HEK293T (cell line): ENCODE data around the gene FGF2.

Experiments used
- CTCF ChIA-PET: fragments of 350-600 bp; formaldehyde crosslinking; extraction: SDS; loops from one replicate; lab custom pipeline; 2021; ENCODE audit warnings: antibody characterized with exemption, inconsistent platforms; lab: Yijun Ruan, JAX
- POLR2A ChIA-PET: fragments of 350-600 bp; formaldehyde crosslinking; extraction: SDS; loops from one replicate; lab custom pipeline; 2020; ENCODE audit warnings: antibody characterized with exemption, inconsistent platforms; lab: Yijun Ruan, JAX
- DNase-seq: peaks from one replicate; pipeline ENCODE4 v3.0.0; 2012; ENCODE audit warnings: mixed read lengths; ENCODE audit errors: extremely low spot score
- ARNT ChIP-seq: fragments of 450-650 bp; IDR thresholded peaks from 2 replicates; pipeline ENCODE4 v1.6.1; 2017; ENCODE audit warnings: mild to moderate bottlenecking
- BHLHE40 ChIP-seq: fragments of 450-650 bp; IDR thresholded peaks from 2 replicates; pipeline ENCODE4 v1.6.1; 2016; ENCODE audit warnings: mild to moderate bottlenecking, moderate library complexity, borderline replicate concordance
- CTBP1 ChIP-seq: fragments of 450-650 bp; IDR thresholded peaks from 2 replicates; pipeline ENCODE4 v1.6.1; 2016; ENCODE audit warnings: borderline replicate concordance
- ELF4 ChIP-seq: fragments of 450-650 bp; IDR thresholded peaks from 2 replicates; pipeline ENCODE4 v1.6.1; 2017; ENCODE audit warnings: antibody characterized with exemption
- FOXA1 ChIP-seq: fragments of 450-650 bp; IDR thresholded peaks from 2 replicates; pipeline ENCODE4 v1.6.1; 2016; ENCODE audit warnings: mild to moderate bottlenecking
- FOXK2 ChIP-seq: fragments of 450-650 bp; IDR thresholded peaks from 2 replicates; pipeline ENCODE4 v1.6.1; 2016; ENCODE audit warnings: mild to moderate bottlenecking
- FOXM1 ChIP-seq: fragments of 450-650 bp; IDR thresholded peaks from 2 replicates; pipeline ENCODE4 v1.6.1; 2017; ENCODE audit warnings: mild to moderate bottlenecking, borderline replicate concordance
- HDGF ChIP-seq: fragments of 450-650 bp; IDR thresholded peaks from 2 replicates; pipeline ENCODE4 v1.6.1; 2017; ENCODE audit warnings: antibody characterized with exemption, borderline replicate concordance
- L3MBTL2 ChIP-seq: fragments of 450-650 bp; conservative IDR thresholded peaks from 2 replicates; pipeline ENCODE4 v1.6.1; 2016; ENCODE audit warnings: mild to moderate bottlenecking
- LEF1 ChIP-seq: fragments of 450-650 bp; IDR thresholded peaks from 2 replicates; pipeline ENCODE4 v1.6.1; 2017; ENCODE audit warnings: mild to moderate bottlenecking, borderline replicate concordance
- NFRKB ChIP-seq: fragments of 450-650 bp; IDR thresholded peaks from 2 replicates; pipeline ENCODE4 v1.6.1; 2016; ENCODE audit warnings: mild to moderate bottlenecking, moderate library complexity
- PKNOX1 ChIP-seq: fragments of 450-650 bp; IDR thresholded peaks from 2 replicates; pipeline ENCODE4 v1.6.1; 2016
- SP1 ChIP-seq: fragments of 450-650 bp; IDR thresholded peaks from 2 replicates; pipeline ENCODE4 v1.6.1; 2017
- SUZ12 ChIP-seq: fragments of 450-650 bp; IDR thresholded peaks from 2 replicates; pipeline ENCODE4 v1.6.1; 2016; ENCODE audit warnings: mild to moderate bottlenecking
- TARDBP ChIP-seq: fragments of 450-650 bp; IDR thresholded peaks from 2 replicates; pipeline ENCODE4 v1.6.1; 2016
- ZNF384 ChIP-seq: fragments of 450-650 bp; IDR thresholded peaks from 2 replicates; pipeline ENCODE4 v1.6.1; 2016

Gene FGF2

GRCh38 chr4:122914292-122914904, 87.8 kb downstream of the FGF2 start:
- TF ChIP-seq TARDBP = no peak
- no peak for TF ChIP-seq LEF1
- TF ChIP-seq SUZ12 = no peak
- no peak for TF ChIP-seq ELF4
- no peak for TF ChIP-seq FOXM1
- no peak for TF ChIP-seq NFRKB
- no peak for TF ChIP-seq FOXA1
- TF ChIP-seq PKNOX1 = no peak
- TF ChIP-seq HDGF = no peak
- no peak for TF ChIP-seq SP1
- TF ChIP-seq BHLHE40 = no peak
- TF ChIP-seq L3MBTL2 = no peak
- no peak for TF ChIP-seq CTBP1
- no peak for TF ChIP-seq ARNT
- ChIA-PET CTCF (interaction anchor here (0.6 to 2.3 kb wide), 3 partner anchors 104 to 787 kb away, joined by 3 to 8 read pairs (median 3); no protein-coding TSS in a partner anchor), POLR2A (no interaction called here)
- DNase-seq = no peak

- ChIA-PET POLR2A (no interaction called here), CTCF (interaction anchor here (0.6 to 2.3 kb wide), 3 partner anchors 104 to 788 kb away, joined by 3 to 8 read pairs (median 3); no protein-coding TSS in a partner anchor)
- no peak for TF ChIP-seq HDGF
- no peak for DNase-seq
These were observed 88.3 kb downstream of the FGF2 start for GRCh38 chr4:122914938-122915337.

GRCh38 chr4:122917731-122918130, 91.1 kb downstream of the FGF2 start:
- ChIA-PET POLR2A (no interaction called here), CTCF (no interaction called here)
- no peak for DNase-seq
- TF ChIP-seq L3MBTL2 = no peak

DNA sequence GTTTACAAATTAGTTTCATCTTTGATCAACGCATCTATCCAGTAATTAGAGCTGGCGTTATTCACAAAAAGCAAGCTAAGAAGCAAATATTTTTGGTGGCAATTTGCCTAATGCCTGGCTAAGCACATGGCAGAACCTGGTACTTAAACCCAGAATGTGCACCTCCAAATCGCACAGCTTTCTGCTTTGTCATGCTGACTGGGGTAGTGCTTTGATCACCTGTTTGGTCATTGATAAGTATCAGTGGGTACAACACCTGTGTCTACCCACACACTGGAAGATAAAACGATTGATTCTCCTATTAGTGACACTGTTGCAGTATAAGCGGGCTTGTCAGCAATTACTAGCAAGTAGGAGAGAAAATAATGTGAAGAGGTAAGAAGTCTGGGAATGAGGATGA, 93.8 kb downstream of the FGF2 start:
- ChIA-PET POLR2A (interaction anchor here (1.4 kb wide), 1 partner anchor 17 kb away, joined by 3 read pairs; no protein-coding TSS in a partner anchor), CTCF (no interaction called here)
- TF ChIP-seq FOXM1 (no peak), ARNT (no peak), BHLHE40 (no peak), FOXA1 (no peak), LEF1 (no peak), CTBP1 (no peak), HDGF (no peak), PKNOX1 (no peak), TARDBP (no peak), SP1 (no peak), FOXK2 (no peak)
- no peak for DNase-seq

DNA sequence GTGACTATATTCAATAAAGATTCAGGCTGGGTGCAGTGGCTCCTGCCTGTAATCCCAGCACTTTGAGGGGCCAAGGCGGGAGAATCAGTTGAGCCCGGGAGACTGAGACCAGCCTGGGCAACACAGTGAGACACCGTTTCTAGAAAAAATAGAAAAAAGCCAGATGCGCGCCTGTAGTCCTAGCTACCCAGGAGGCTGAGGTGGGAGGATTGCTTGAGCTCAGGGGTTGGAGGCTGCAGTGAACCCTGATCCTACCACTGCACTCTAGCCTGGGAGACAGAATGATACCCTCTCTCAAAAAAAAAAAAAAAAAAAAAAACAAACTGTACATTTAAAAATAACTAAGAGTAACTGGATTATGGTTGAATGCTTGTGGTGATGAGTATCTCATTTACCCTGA, 94.7 kb downstream of the FGF2 start:
- CTCF ChIA-PET = no interaction called here
- no peak for DNase-seq
- POLR2A ChIA-PET = interaction anchor here (0.5 to 1.7 kb wide), 3 partner anchors 18 to 188 kb away, joined by 3 to 8 read pairs (median 3); partner anchors contain the start of gene BBS12
- TF ChIP-seq BHLHE40 (no peak), NFRKB (no peak), FOXM1 (no peak)

- ChIA-PET CTCF (interaction anchor here (0.7 kb wide), 1 partner anchor 15 kb away, joined by 3 read pairs; no protein-coding TSS in a partner anchor), POLR2A (interaction anchor here (0.5 to 1.7 kb wide), 4 partner anchors 65 to 189 kb away, joined by 3 to 8 read pairs (median 5); partner anchors contain the start of gene BBS12)
- DNase-seq = peak; percentile 66
- TF ChIP-seq ZNF384 (no peak), L3MBTL2 (peak; percentile 55), TARDBP (no peak)
These were observed 95.6 kb downstream of the FGF2 start, which contains the start of gene NUDT6 for GRCh38 chr4:122921971-122922876. NUDT6 (minus strand) TSS chr4:122922597; CDS start chr4:122922572, 25 bp downstream.

DNA sequence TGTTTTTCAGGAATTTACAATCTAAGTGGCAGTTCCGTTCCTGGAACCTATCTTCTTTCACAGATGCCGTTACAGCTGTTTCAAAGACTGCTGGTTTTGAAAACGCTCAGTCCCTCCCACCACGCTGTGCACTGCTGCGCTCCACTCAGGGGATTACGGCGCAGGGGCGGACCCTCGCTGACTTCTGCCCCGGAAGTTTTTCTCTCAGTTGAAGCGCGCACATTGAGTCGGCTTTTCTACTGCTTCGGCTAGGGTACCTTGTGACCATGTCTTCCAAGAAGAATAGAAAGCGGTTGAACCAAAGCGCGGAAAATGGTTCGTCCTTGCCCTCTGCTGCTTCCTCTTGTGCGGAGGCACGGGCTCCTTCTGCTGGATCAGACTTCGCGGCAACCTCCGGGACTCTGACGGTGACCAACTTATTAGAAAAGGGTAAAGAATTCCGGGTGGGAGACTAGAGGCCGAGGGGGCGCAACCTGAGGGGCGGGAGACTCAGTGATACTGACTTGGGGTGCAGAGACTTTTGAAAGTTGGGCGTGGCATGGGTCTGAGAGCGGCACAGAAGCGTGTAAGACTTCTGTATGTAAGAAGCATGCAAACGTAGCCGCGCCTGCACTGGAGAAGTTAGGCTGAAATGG, 96.4 kb downstream of the FGF2 start:
- CTCF ChIA-PET = interaction anchor here (0.8 kb wide), 1 partner anchor 165 kb away, joined by 4 read pairs; no protein-coding TSS in a partner anchor
- TF ChIP-seq FOXM1 (peak; percentile 38; the same call in 1 of the 2 replicates), CTBP1 (no peak), PKNOX1 (no peak), SP1 (no peak), FOXK2 (no peak), L3MBTL2 (peak; percentile 67), HDGF (no peak), TARDBP (no peak), LEF1 (no peak)
- POLR2A ChIA-PET = interaction anchor here (1.1 to 1.7 kb wide), 2 partner anchors 102 to 190 kb away, joined by 6 to 8 read pairs; partner anchors contain the start of gene BBS12
- peak; percentile 84 for DNase-seq
